NCI-H146 treated with DMSO at 0.1 percent for 48 hours (cell line): Measurements from ENCODE around the gene FKBP8.

ENCODE experiments used
- DNase-seq: peaks from one replicate; lab custom pipeline; 2025; ENCODE audit not compliant: unreplicated experiment; lab: John Stamatoyannopoulos, UW

Gene FKBP8

DNA sequence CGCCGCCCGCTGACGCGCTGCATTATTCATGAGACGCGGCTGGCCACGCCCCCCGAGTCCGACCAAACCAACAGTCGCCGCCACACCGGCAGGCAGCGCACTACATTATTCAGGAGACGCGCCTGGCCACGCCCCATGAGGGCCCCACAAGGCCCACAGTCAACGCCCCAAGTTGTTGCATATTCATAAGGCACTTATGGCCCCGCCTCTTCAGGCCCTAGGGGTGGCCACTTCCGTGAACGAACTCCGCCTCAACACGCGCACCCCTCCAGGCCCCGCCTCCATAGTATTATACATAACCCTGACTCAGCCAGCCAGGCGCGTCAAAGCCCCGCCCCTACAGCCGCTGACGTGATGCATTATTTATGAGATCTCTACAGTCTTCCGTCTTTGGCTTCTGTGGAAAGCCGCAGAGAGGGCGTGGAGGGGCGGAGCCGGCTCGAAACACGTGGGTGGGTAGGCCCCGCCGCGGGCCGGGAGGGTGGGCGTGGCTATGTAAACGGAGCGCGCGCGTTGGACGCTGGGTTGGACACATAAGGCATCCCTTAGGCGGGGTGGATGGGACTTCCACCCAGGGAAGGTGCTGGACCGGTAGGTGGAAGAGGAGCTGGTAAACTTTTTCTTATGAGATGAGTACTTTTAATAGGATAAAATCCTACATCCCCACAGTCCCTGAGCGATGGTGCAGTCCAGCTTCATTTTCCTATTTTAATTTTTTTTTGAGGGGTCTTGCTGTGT lies 21.1 kb downstream of the FKBP8 start:
- peak; percentile 100 for DNase-seq

GRCh38 chr19:18521692-18522123 lies 21.7 kb downstream of the FKBP8 start, which contains the start of gene ELL:
Gene ELL, minus strand, starts transcription at chr19:18522070. Its CDS starts 15 bp downstream, at chr19:18522055.
- DNase-seq: no peak

- DNase-seq: no peak
Measured at GRCh38 chr19:18520848-18521691, 22.3 kb downstream of the FKBP8 start.

- no peak for DNase-seq
Measured at GRCh38 chr19:18519962-18520847, 23.2 kb downstream of the FKBP8 start.

GRCh38 chr19:18518639-18519038 lies 24.7 kb downstream of the FKBP8 start:
- DNase-seq: no peak

GRCh38 chr19:18517606-18518005 lies 25.8 kb downstream of the FKBP8 start:
- no peak for DNase-seq

- DNase-seq: no peak
Measured at GRCh38 chr19:18515959-18516358, 27.4 kb downstream of the FKBP8 start.

DNA sequence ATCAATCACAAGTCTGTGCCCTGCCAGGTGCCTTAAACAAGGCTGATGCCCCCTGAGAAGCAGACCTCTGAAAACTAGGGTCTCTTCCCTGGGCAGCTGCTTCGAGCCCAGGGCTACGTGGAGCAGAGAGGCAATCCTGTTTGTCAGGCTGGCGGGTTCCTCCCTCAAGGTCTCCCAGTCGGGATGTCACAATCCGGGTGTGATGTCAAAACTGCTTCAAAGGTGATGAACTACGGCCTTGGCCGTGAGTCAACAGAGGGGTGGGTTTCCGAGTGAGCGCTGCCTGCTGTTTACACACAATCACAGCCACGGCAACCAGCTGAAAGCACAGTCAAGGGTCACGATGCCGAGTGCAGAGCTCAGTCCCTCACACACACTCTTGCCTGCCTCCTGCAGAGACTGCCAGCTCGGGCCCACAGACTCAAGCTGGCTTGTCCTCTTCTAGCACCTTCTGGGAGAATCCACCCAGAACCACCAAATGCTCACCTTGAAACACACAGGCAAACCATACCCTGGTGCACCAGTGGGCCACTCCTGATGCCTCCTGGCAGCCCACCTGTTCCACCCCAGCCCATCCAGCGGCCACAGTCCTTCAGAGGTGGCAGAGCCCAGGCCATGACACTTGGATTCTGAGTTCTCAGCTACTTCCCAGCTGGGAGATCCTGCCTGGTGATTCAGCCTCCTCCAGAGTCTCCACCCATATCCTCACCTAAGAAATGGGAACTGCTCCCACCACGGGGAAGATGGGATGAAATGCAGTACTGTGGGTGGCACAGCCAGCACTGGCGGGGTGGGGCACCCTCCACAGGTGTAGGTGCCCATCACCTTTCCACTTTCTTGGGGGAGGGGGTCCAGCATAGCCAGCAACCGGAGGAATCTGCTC lies 28.3 kb downstream of the FKBP8 start:
- peak; percentile 54 for DNase-seq

GRCh38 chr19:18513868-18514267 lies 29.5 kb downstream of the FKBP8 start:
- no peak for DNase-seq

DNA sequence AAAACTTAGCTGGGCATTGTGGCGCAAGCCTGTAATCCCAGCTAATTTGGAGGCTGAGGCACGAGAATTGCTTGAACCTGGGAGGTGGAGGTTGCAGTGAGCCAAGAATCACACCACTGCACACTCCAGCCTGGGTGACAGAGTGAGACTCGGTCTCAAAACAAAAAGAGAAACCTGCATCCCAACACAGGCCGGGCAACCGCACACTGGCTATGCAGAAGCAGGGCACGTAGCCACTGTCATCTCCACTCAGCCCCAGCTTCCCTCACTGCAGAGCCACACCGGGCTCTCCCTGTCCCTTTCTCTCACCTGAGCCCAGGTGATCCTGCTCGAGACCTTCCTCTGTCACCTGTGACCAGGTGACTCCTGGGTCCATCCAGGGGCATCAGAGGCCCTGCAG lies 33.2 kb downstream of the FKBP8 start:
- no peak for DNase-seq

- DNase-seq: no peak
Measured at GRCh38 chr19:18508585-18508984, 34.8 kb downstream of the FKBP8 start.

- no peak for DNase-seq
Measured at GRCh38 chr19:18507727-18508440, 35.5 kb downstream of the FKBP8 start.

- DNase-seq: no peak
Measured at GRCh38 chr19:18507021-18507726, 36.2 kb downstream of the FKBP8 start.

DNA sequence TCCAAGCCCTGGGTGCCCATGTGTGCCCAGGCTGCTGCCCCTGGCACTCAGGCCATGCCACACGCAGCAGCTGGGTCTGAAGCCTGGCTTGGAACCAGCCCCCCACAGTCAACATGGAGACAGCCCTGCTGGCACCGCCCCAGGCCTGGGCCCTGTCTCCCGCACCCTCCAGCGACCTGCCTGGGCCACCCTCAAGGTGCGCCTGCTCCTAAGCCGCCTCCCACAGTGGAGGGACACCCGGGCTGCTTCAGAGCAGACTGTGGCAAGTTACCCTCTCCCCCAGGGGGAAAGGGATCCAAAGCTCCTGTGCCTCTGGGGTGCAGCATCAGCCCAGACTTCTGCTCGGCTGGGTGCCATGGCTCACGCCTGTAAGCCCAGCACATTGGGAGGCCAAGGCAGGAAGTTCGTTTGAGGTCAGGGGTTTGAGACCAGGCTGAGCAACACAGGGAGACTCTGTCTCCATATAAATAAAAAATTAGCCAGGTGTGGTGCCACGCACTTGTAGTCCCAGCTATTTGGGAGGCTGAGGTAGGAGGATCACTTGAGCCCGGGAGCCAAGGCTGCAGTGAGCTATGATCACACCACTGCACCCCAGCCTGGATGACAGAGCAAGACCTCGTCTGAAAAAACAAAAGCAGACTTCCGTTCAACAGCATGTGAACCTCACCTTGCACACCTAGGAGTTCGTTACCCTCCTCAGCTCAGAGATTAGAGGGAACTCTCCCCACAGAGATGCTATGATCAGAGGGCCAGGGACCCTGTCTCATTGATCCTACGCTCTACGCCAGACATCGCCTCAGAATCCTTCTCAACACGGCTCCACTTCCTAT lies 37.1 kb downstream of the FKBP8 start:
- no peak for DNase-seq

GRCh38 chr19:18504886-18505610 lies 38.3 kb downstream of the FKBP8 start:
- DNase-seq: no peak

- DNase-seq: no peak
Measured at GRCh38 chr19:18503971-18504885, 39.1 kb downstream of the FKBP8 start.
